Loucy (cell line): ENCODE data around the gene RPL41.

ENCODE experiments used
- EZH2phosphoT487 ChIP-seq: fragments of 200-600 bp; IDR thresholded peaks from 2 replicates; pipeline ENCODE4 v1.6.1; 2018; ENCODE audit warnings: antibody characterized with exemption, mild to moderate bottlenecking, moderate library complexity, borderline replicate concordance
- TF ChIP-seq, protein P1 (sequence below): fragments of 200-600 bp; sonication (generic); conservative IDR thresholded peaks from 2 replicates; pipeline ENCODE4 v1.5.1; 2014; ENCODE audit warnings: mild to moderate bottlenecking, antibody characterized with exemption, low read length

DNA sequence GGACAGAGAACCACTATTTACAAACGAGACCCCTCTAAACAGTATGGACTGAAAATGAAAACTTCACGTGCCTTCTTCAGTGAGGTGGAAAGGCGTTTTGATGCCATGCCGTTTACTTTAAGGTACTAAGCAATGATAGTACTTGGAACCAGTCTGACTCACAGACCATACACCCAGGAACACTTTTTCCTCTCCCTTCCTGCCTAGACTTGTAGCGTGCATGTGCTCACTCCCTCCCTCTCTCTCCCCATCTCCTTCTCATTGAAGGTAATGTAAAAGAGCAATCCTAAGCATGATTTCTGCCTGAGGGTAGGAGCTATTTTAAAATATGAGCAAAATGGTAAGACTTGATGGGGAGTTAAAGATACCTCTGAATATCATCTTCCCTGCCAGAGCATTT, 5.9 kb upstream of the RPL41 start:
- TF ChIP-seq, protein P1, sequence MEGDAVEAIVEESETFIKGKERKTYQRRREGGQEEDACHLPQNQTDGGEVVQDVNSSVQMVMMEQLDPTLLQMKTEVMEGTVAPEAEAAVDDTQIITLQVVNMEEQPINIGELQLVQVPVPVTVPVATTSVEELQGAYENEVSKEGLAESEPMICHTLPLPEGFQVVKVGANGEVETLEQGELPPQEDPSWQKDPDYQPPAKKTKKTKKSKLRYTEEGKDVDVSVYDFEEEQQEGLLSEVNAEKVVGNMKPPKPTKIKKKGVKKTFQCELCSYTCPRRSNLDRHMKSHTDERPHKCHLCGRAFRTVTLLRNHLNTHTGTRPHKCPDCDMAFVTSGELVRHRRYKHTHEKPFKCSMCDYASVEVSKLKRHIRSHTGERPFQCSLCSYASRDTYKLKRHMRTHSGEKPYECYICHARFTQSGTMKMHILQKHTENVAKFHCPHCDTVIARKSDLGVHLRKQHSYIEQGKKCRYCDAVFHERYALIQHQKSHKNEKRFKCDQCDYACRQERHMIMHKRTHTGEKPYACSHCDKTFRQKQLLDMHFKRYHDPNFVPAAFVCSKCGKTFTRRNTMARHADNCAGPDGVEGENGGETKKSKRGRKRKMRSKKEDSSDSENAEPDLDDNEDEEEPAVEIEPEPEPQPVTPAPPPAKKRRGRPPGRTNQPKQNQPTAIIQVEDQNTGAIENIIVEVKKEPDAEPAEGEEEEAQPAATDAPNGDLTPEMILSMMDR: no peak
- TF ChIP-seq EZH2phosphoT487: no peak
